Osteocyte (in vitro differentiated cells): Measurements from ENCODE around the gene WNT7B. TPM values are rescaled to one million over a fixed set of nuclear protein-coding genes. Genes with fewer than 3 reads are reported as not detected.
A peak's percentile ranks its signal among the peaks of the same experiment; 100 is the strongest.

Experiments
- DNase-seq: peaks from one replicate; pipeline ENCODE4 v3.0.0; 2021; ENCODE audit warnings: mixed read lengths; ENCODE audit not compliant: unreplicated experiment; ENCODE audit errors: extremely low spot score
- H3K27ac Mint-ChIP-seq: one replicate; pipeline ENCODE4 v1.8.0; 2021; ENCODE audit warnings: mild to moderate bottlenecking, mixed read lengths; ENCODE audit not compliant: unreplicated experiment
- H3K27me3 Mint-ChIP-seq: one replicate; pipeline ENCODE4 v1.8.0; 2021; ENCODE audit warnings: mixed read lengths; ENCODE audit not compliant: unreplicated experiment
- H3K36me3 Mint-ChIP-seq: one replicate; pipeline ENCODE4 v1.8.0; 2021; ENCODE audit warnings: mixed read lengths; ENCODE audit not compliant: unreplicated experiment
- H3K4me1 Mint-ChIP-seq: one replicate; pipeline ENCODE4 v1.8.0; 2021; ENCODE audit warnings: mixed read lengths; ENCODE audit not compliant: unreplicated experiment
- H3K4me3 Mint-ChIP-seq: one replicate; pipeline ENCODE4 v1.8.0; 2021; ENCODE audit warnings: mild to moderate bottlenecking, moderate library complexity, mixed read lengths; ENCODE audit not compliant: unreplicated experiment
- H3K9me3 Mint-ChIP-seq: one replicate; pipeline ENCODE4 v1.8.0; 2021; ENCODE audit warnings: mixed read lengths; ENCODE audit not compliant: unreplicated experiment
- total RNA-seq: library from RNA; stranded (reverse); gene quantifications from 2 replicates; pipeline ENCODE4 v1.2.1, GENCODE V29; 2021
- TF ChIP-seq, protein P1 (sequence below): fragments of 200-600 bp; sonication (generic); IDR thresholded peaks from 2 replicates; pipeline ENCODE4 v1.5.0; 2021; ENCODE audit warnings: antibody characterized with exemption, mild to moderate bottlenecking, moderate library complexity

The WNT7B gene
- total RNA-seq, 1 donor from 2014 or later = 2.3 TPM

- no peak for DNase-seq
- H3K36me3 Mint-ChIP-seq = no peaks in the 10 kb centered on the region
- H3K27ac Mint-ChIP-seq = peak overlapping the region; percentile 41
- TF ChIP-seq, protein P1, sequence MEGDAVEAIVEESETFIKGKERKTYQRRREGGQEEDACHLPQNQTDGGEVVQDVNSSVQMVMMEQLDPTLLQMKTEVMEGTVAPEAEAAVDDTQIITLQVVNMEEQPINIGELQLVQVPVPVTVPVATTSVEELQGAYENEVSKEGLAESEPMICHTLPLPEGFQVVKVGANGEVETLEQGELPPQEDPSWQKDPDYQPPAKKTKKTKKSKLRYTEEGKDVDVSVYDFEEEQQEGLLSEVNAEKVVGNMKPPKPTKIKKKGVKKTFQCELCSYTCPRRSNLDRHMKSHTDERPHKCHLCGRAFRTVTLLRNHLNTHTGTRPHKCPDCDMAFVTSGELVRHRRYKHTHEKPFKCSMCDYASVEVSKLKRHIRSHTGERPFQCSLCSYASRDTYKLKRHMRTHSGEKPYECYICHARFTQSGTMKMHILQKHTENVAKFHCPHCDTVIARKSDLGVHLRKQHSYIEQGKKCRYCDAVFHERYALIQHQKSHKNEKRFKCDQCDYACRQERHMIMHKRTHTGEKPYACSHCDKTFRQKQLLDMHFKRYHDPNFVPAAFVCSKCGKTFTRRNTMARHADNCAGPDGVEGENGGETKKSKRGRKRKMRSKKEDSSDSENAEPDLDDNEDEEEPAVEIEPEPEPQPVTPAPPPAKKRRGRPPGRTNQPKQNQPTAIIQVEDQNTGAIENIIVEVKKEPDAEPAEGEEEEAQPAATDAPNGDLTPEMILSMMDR = no peak
- peaks cover 3% of the 10 kb centered on the region for H3K9me3 Mint-ChIP-seq
- peaks cover 64% of the 10 kb centered on the region for H3K4me1 Mint-ChIP-seq
- no peaks in the 10 kb centered on the region for H3K27me3 Mint-ChIP-seq
- H3K4me3 Mint-ChIP-seq = no peak overlapping the region
These were observed 34.7 kb upstream of the WNT7B start for GRCh38 chr22:46011627-46012181.

GRCh38 chr22:46010951-46011626 lies 34.1 kb upstream of the WNT7B start:
- TF ChIP-seq, protein P1 = no peak
- Mint-ChIP-seq H3K27me3 (no peaks in the 10 kb centered on the region), H3K36me3 (no peaks in the 10 kb centered on the region), H3K9me3 (peaks cover 3% of the 10 kb centered on the region), H3K27ac (no peak overlapping the region), H3K4me1 (peaks cover 68% of the 10 kb centered on the region), H3K4me3 (no peak overlapping the region)
- no peak for DNase-seq

GRCh38 chr22:46010207-46010867 lies 33.4 kb upstream of the WNT7B start:
- Mint-ChIP-seq H3K27ac (no peak overlapping the region), H3K4me1 (peaks cover 68% of the 10 kb centered on the region), H3K36me3 (no peaks in the 10 kb centered on the region), H3K9me3 (peaks cover 3% of the 10 kb centered on the region), H3K27me3 (no peaks in the 10 kb centered on the region), H3K4me3 (no peak overlapping the region)
- TF ChIP-seq, protein P1 = no peak
- DNase-seq = no peak

GRCh38 chr22:46009730-46010129 lies 32.8 kb upstream of the WNT7B start:
- no peak overlapping the region for H3K4me3 Mint-ChIP-seq
- H3K27me3 Mint-ChIP-seq = no peaks in the 10 kb centered on the region
- H3K27ac Mint-ChIP-seq = peak overlapping the region; percentile 79
- H3K9me3 Mint-ChIP-seq = peaks cover 3% of the 10 kb centered on the region
- DNase-seq = no peak
- TF ChIP-seq, protein P1 = no peak
- no peaks in the 10 kb centered on the region for H3K36me3 Mint-ChIP-seq
- H3K4me1 Mint-ChIP-seq = peaks cover 64% of the 10 kb centered on the region
